Uterus (tissue), 2 donors: ENCODE measurements around the gene LUZP2.

Experiments used
- POLR2A ChIP-seq, 2 donors: fragments of 450-650 bp; IDR thresholded peaks; one replicate each; pipeline ENCODE4 v1.6.1; 2016; ENCODE audit warnings: antibody characterized with exemption in 2 of 2, mild to moderate bottlenecking in 1 of 2, moderate library complexity in 1 of 2
- TF ChIP-seq, protein P1 (sequence below), 4 experiments: fragments of 200-600 bp in 2 of 4; fragments of 450-650 bp in 2 of 4; sonication (generic) in 2 of 4; IDR thresholded peaks; one replicate each; pipeline ENCODE4 v1.5.1; 2016 to 2019; ENCODE audit warnings: antibody characterized with exemption in 4 of 4, mild to moderate bottlenecking in 2 of 4, moderate library complexity in 1 of 4

DNA sequence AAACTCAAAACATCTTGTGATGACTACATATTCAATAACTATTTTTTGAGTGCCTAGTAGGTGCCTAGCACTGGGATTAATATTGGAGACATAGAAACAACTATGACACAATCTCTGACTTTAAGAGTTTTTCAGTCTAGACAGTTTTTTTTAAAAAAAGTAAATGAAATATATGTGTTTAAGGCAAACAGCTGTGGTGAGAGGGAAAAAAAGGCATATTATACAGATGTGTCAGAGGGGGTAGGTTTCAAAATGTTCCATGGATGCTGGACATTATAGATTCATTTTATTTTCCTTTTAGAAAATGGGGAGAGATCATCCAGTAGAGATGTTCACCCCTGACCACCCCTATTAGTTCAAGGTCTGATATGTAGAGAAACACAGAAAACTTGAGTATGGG, 90.8 kb downstream of the LUZP2 start:
- TF ChIP-seq, protein P1, sequence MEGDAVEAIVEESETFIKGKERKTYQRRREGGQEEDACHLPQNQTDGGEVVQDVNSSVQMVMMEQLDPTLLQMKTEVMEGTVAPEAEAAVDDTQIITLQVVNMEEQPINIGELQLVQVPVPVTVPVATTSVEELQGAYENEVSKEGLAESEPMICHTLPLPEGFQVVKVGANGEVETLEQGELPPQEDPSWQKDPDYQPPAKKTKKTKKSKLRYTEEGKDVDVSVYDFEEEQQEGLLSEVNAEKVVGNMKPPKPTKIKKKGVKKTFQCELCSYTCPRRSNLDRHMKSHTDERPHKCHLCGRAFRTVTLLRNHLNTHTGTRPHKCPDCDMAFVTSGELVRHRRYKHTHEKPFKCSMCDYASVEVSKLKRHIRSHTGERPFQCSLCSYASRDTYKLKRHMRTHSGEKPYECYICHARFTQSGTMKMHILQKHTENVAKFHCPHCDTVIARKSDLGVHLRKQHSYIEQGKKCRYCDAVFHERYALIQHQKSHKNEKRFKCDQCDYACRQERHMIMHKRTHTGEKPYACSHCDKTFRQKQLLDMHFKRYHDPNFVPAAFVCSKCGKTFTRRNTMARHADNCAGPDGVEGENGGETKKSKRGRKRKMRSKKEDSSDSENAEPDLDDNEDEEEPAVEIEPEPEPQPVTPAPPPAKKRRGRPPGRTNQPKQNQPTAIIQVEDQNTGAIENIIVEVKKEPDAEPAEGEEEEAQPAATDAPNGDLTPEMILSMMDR (IDR thresholded peaks at IDR 0.05): no peak
- TF ChIP-seq POLR2A (IDR thresholded peaks at IDR 0.05): no peak
